ENCODE measurements around the gene CENPX.

Gene CENPX

DNA sequence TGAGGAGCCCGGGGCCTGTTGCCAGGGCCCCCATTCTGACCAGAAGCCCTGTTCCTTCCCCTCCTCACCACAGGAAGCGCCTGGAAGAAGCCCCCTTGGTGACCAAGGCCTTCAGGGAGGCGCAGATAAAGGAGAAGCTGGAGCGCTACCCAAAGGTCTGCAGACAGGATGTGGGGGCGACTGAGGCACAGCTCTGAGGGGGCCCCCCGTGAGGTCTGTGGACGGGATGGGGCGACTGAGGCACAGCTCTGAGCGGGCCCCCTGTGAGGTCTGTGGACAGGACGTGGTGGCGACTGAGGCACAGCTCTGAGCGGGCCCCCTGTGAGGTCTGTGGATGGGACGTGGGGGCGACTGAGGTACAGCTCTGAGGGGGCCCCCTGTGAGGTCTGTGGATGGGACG is 13.3 kb downstream of the CENPX start:
- DNase-seq: no peak

DNA sequence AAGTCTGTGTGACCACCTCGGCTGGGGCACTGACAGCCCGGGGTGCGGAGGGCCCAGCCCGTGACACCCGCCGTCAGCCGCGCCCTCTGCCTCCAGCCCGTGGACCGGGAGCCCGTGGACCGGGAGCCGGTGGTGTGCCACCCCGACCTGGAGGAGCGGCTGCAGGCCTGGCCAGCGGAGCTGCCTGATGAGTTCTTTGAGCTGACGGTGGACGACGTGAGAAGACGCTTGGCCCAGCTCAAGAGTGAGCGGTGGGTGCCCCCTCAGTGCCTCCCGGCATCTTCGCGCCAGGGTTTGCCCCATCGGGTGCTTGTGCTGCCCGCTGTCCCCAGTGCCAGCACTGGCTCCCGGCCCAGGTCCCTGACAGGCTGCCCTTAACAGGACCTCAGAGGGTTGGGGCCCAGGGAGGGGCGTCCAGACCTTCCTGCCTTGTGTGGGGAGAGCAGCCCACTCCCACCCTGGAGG is 13.7 kb downstream of the CENPX start:
- DNase-seq: no peak

DNA sequence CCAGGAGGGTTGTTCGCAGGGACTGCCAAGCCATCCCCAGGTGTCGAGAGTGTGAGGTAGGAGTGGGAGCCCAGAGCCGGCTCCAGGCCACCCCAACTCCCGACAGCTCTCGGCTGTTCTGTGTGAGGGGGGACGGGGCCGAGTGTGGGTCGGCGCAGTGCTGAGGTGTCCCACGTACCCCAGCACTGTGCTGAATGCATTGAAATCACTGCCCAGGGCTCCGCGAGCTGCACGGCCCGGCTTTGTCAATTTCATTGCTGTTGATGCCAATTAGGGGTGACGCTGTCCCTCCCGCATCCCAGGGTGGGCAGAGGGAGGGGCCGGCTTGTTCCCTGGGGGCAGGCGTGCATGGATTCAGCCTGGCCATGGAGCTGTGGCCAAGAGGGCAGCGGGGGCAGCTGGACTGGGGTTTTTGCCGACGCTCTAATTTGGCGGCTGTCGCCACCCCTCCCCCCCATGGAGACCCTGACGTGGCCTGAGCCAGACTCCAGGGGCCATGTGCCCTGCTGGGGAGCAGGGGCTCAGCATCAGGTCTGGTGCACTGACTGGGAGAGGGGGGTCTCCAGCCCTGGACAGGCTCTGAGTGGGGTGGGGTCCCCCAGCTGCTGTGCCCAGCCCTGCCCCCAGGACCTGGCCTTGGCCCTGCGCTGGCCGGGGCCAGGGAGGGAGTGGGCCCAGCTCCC is 14.3 kb downstream of the CENPX start:
- no peak for DNase-seq

DNA sequence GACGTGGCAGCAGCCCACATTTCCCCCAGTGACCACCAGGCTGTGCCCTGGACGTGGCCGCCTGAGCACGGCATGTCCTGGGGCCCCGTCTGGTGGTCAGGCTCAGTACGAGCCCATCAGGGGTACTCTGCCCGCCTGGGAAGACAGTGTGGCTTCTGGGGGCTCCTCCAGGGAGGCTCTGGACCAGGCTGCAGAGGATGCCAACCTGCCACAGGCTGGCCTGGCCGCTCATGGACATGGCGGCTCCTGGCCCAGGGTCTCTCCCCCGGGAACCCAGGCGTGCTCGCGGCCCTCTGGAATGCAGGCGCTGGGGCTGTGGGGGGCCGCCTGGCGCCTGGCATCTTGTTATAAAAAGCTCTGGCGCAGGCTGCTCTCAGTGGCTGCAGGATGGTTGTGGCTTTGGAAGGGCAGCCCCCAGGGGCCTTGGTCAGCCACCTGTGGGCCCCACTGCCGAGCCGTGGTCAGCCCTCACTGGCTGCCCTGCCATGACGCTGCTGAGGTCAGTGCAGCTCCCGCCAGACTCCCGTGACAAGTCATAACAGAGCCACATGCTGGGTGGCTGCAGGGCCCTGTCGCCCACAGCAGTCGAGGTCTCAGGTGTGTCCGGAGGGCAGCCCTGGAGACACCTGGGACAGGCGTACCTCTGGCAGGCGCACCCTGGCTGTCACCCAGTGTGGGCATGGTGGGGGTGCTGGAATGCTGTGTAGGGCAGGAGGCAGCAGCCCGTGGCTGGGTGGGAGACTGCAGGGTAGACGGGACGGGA is 15.0 kb downstream of the CENPX start:
- no peak for DNase-seq

DNA sequence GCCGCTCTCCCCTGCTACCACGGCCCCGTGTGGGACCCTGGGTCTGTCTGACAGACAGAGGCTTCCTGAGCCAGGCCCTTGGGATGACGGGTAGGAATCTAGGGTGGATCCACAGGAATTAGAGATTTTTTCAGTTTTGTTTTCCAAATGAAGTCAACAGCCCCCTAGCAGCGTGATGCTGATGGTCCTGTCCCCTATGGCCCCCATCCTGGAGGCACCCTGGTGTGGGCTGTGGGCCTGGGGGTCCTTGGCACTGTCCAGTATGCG is 15.5 kb downstream of the CENPX start:
- DNase-seq: no peak

DNA sequence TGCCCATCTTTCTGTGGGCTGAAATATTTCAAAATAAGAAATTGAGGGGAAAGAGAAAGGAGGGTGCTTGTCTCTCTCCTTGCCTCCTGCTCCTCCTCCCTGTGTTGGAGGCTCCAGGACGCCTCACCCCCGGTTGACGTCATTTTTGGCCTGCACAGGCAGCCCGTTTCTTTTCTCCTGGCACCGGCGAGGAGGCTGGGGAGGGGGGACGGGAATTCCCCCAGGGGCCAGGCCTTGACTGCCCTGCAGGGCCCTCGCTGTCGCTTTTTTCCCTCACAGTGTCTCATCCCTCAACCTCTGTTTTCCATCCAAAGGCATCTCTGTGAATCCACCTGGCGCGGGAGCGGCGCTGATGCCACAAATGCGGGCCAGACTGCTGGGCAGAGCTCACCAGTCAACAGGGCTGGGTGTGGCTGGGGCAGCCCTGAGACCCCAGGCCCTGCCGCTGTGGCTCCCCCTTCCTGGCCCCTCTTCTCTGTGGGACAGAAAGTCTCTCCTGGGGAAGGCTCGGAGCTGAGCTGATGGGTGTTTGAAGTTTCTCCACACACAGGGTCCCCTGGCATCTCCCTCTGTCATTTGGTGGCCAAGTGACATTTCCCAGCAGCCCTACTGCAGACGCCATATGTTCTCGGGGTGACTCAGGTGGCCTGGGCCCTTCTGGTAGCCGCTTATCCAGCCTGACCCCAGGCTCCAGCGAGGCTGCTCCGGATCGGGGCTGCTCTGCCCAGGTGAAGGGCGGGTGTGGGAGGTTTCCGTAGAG is 16.0 kb downstream of the CENPX start:
- no peak for DNase-seq

DNA sequence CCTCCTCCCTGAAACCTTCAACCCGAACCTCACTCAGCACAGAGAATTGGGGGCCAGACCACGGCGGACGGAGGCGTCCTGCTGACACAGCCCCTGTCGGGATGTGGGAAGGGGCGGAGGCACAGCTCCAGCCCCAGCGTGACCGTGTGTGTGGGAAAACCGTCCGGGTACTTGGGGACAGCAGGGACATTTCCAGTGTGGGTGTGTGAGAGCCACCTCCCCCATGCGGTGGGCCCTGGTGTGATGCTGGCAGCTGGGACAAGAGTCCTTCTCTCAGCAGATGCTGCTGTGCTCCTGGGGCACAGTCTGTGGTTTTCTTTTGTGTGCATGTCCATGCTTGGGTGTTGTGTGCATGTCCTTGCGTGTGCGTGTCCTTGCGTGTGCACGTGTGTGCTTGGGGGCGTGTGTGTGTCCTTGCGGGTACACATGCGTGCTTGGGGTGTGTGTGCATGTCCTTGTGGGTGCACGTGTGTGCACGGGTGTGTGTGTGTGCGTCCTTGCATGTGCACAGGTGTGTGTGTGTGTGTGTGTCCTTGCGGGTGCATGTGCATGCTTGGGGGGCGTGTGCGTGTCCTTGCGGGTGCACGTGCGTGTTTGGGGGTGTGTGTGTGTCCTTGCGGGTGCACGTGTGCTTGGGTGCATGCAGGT is 16.9 kb downstream of the CENPX start:
- DNase-seq: no peak

DNA sequence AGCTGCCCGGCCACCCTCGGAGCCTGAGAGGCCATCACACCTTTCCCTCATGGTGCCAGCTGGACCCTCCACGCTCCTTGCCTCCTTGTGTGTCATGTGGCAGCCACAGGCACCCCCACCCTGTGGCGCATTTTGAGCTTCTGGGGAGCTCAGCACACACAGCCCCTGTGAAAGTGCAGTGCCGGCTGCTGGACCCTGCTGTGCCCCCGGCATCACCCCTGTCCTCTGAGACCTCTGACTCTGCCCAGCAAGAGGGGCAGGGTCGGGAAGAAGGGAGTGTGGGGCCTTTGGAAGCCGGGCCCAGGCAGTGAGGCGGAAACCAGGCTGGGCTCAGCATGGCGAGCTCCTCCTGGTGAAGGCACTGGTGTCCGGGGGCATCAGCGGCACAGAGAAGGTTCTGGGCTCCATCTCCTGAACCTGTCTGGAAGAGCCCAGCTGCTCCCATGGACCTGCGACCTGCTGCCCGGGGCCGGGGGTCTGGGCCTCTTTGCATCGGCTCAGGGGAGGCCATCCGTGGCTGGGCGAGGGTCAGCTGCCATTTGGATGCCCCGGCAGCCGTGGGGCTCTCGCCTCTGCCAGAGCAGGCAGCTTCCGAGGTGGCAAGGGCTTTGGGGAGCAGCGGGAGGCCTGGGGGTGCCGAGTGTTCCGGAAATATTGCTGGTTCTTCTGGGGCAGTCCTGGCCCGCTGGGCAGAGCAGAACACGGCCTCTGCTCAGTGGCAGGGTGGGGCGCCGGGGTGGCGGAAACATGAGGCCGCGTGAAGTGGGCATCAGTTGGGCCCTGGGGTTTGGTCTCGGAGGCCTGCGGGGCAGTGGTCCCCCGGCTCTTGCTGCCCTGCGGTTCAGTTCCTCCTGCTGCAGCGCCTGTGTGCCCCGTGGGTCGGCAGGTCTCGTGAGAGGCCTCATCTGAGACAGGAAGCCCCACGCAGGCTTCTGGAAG is 17.9 kb downstream of the CENPX start:
- DNase-seq: no peak

DNA sequence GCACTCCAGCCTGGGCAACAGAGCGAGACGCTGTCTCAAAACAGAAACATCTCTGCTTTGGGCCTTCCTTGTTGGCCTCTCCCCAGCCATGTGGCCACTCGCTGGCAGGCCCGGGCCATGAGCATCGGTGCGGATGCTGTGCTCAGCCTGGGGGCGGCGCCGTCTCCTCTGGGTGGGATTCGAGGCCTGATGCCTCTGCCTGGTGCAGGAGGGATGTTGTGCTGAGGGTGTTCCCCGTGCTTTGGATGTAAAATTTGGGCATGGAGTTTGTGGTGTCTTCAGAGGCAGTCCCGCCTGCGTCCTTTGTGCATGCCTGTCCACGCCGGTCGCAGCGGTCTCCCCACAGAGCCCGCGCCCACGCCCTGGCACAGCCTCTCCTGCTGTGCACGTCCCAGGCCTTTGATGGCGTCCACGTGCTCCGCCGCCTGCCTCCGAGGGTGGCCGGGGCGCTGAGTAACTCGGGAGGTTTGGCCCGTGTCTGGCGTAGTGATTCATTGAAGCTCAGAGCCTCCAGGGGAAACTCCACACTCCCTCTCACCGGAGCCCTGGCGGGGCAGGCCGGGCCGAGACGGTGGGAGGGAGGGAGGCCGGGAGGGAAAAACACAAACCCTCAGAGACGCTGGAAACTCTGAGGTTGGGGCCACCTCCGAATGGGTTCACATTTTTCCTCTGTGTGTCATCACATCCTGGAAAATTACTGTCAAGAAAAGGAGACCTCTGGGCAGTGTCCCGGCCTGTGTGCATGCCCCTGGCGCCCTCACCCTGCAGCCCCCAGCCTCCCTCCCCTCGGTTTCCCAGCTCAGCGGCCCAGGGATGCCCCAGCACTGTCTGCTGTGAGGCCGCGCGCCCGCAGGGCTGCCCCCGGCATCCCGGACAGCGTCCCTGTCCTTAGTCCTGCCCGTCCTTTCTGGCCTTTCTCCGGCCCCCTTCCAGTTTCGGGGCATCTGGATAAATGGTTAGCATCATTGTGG is 19.0 kb downstream of the CENPX start:
- peak; percentile 81 for DNase-seq

DNA sequence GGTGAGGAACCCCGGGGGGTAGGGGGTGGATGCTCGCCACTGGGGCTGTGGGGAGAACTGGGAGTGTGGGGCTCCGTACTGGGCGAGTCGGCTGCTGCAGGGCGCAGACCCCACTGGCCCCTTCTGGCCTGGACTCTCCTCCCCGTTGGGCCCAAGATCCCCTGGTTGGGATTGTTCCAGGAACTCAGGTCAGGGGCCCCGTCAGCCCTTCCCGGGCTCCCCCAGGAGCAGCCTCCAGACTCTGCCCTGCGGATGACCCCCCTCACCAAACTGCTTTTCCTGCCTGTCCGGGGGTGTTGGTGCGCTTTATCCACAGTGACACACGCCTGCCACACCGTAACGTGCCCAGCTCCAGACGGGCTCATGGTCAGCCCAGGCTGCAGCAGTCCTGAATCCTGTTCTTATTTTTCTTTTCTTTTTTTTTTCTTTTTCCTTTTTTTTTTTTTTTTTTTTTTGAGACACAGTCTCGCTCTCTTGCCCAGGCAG is 21.1 kb downstream of the CENPX start:
- no peak for DNase-seq

DNA sequence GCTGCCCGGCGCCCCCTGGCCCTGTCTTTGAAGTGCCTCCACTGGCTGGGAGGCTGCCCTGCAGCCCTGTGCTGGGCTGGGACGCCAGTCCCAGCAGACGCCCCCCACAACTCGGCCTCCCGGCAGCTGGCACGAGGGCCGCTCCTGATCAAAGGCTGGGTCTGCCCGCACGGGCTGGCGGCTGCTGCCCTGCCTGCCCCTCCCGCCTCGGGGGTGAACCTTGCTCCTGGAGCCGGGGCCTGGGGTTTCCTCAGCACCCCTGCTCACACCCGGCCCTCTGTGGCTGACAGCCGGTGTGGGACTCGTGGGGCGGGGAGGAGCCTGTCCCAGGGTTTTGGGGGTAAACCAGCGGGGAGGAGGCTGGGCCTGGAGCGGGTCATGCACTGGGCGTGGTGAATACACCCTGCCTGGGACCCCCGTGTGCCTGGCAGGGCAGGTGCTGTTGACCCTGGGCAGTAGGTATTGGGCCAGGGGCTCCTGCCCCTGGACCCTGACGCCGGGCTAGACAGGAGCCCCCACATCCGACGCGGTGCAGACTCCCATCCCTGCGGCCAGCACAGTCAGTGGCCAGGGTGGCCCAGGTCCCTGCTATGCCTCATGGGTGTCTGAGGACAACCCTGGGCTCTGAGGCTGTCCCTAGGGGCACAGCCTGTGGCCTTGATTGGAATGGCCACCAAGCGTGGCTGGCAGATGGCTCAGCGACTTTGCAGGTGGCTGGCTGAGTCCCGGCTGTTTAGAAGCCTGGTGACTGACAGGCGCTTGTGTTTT is 21.7 kb downstream of the CENPX start:
- DNase-seq: no peak

DNA sequence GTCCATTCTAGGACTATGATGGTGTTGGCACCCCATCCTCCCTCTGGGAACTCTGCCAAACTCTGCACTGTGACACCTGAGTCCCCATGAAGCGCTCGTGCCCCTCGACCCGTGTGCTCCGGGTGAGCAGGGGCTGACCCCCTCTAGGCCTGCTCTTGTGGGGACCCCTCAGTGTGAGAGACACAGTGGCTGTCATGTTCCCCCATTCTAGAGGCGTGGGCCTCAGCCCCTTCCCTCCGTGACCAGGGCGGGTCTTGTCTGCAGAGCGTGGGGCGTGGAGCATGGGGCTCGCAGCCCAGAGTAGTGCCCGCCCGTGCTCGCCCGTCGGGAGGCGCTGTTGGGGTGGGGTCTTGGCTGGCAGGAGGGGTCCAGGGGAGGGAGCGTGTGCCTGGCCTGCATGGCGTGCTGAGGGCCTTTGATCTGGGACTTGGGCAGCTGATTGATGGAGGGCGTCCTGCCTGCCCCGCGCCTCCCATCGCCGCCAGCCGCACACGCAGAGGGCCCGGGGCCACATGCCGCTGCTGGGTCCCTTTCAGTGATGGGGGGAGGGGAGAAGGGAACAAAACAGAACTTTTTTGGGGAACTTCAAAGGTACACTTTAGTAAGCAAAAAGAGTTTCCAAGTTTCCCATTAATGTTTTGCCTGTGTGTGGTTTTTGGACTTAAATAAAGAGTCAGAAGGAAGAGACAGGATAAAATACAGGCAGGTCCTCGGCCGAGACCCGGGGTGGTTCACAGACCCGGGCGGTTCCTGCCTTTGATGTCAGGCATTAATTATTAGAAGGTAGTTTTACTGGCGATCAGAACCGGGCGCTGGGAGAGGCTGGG is 22.5 kb downstream of the CENPX start:
- no peak for DNase-seq

DNA sequence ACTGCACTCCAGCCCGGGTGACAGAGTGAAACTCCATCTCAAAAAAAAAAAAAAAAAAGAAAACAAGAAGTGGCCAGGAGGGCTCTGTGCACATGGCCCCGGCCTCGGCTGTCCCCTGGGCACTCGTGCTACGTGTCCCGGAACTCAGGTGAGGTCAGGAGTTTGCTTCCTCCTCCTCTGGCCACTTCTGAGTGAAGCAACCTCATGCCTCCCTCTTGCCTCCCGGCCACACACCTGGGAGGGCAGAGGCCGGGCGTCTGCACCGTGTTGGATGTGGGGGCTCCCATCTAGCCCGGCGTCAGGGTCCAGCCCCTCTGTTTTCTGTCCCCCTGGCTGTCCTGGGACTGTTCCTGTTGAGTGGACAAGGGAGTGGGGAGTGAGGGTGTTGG is 23.1 kb downstream of the CENPX start:
- no peak for DNase-seq

DNA sequence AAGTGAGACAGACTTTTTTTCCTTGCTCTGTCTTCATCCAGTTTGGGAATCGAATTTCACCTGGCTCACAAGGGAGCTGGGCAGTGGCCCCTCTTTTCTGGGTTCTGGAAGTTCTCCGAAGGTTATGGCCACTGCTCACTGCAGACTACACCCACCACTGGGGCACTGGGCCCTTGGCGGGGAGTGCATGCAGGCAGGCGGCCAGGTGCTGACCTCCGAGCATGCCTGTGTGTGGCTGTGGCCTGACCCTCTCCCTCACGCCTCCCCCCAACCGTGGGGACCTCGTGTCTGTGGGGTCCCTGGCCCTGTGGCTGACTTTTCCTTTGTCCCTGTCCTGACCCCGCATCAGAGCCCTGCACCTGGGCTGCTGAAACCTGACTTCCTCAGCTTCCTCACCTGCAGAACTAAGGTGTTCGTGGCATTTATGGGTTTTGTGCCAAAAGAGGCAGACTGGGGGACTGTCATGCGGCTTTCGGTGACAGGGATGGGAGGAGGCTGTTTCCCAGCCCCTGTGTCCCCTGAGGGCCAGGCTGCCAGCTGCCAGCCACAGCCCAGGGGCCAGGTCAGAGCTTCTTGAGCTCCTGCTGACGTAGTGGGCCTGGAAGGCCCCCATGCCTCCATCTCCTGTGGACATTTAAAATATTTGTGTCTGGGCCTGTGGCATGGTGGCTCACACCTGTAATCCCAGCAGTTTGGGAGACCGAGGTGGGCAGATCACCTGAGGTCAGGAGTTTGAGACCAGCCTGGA is 23.8 kb downstream of the CENPX start:
- DNase-seq: no peak

DNA sequence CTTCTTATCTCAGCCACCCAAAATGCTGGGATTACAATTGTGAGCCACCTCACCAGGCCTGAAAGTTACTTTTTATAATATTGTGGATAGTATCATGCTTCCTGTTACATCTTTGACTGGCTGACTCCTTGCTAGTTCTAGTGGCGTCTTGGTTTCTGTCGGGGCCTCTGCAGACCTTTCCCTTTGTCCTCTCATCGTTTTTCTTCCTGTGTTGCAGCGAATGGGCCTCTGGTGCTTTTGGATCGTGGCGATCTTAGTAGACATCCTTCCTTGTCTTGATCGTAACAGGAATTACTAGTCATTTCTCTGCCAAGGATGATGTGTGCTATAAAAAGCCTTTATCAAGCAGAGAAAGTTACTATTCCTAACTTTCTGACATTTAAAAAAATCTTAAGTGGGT is 24.5 kb downstream of the CENPX start:
- DNase-seq: no peak

DNA sequence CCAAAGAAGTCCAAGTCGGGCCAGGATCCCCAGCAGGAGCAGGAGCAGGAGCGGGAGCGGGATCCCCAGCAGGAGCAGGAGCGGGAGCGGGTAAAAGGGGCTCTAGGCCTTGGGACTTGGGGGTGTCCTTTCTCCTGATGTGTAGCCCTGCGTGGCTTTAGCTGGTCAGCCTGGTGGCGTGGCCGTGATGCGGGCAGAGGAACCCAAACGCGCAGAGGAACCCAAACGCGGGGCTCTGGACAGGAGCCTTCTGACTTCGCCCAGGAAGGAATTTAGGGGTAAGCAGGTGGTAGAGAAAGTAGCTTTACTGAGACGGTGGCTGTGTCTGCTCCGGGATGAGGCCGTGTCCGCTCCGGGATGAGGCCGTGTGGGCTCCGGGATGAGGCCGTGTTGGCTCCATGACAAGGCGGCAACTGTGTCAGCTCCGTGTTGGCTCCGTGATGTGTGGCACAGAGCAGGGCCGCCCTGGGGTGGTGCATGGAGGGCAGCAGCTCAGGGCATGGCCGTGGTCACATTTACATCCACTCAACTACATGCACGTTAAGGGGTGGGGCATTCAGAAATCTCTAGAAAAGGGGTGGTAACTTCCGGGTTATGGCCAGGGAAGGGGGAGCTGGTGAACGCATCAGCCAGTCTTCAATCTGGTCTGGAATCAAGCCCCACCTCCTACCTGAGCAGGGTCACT is 25.8 kb downstream of the CENPX start:
- no peak for DNase-seq

DNA sequence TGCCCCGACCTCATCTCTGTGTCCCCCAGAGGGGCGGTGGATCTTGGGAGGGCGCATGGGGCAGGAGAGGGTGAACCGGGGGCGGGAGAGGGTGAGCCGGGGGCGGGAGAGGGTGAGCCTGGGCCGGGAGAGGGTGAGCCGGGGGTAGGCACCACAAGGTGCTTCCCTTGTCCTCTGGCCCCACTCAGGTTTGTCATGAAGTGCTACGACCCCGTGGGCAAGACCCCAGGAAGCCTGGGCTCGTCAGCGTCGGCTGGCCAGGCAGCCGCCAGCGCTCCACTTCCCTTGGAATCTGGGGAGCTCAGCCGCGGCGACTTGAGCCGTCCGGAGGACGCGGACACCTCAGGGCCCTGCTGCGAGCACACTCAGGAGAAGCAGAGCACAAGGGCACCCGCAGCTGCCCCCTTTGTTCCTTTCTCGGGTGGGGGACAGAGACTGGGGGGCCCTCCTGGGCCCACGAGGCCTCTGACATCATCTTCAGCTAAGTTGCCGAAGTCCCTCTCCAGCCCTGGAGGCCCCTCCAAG is 26.4 kb downstream of the CENPX start:
- no peak for DNase-seq

All from activated effector memory CD4-positive, alpha-beta T cell treated with anti-CD3 and anti-CD28 coated beads, Interleukin-2, amount 50 U/mL, for 16 hours (primary cell).